ENCODE results near the gene ZNF445.
"Not testable (repeated sequence)": the region's sequence is repeated elsewhere in the genome, so short reads cannot be mapped to it uniquely, and the experiment has no call there.

The ZNF445 gene

DNA sequence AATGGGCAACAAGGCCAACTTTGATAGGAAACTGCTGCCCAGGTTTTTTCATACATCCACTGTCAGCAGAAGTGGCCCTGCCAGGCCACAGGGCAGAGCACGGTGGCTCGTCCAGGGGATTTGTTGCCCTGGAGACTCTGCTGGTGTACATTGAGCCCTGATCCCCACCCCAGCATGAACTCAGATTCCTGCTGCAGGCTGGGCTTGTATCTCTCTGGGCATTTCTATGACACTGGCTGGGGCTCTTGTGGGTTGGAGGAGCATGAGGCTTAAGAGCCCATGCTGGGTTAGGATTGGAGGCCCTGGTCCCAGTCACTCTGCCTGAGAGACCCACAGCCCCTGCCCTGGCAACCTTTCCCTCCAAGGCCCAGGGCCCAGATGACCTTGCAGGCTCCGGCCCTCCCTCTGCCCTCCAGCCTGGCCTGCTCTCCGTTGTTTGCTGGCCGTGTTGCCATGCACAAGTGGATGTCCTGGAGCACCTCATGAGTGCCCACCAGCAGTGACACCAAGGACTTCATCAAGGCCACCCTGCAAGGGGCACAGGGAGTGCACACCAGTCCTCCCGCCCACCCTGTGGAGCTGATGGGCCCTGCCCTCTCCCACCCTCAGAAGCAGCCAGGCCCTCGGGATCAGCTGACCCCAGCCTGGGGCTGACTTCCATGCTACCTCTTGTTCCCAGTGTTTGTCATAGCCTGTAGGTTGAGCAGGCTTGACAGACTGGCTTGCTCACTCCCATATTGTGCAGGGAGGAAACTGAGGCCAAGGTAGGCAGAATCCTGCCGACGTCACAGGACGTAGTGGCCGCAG, 58.2 kb downstream of the ZNF445 start:
- Histone ChIP-seq H2AFZ (ENCODE audit: low read depth, low read length, severe bottlenecking) (no peak overlapping the region), H3K27me3 (ENCODE audit: low read length) (no peaks in the 10 kb centered on the region), H3K4me2 (ENCODE audit: low read depth, low read length, poor library complexity, severe bottlenecking) (no peak overlapping the region), H3K79me2 (ENCODE audit: insufficient read depth, low read length) (no peaks in the 10 kb centered on the region), H3K9me3 (ENCODE audit: insufficient read depth, low read length) (no peaks in the 10 kb centered on the region), H3K9me2 (replicated peaks; ENCODE audit: insufficient read depth, low read length) (no peaks in the 10 kb centered on the region), H3K27ac (ENCODE audit: low read depth, low read length) (no peak overlapping the region), H3K9ac (ENCODE audit: low read length) (no peak overlapping the region), H4K20me1 (ENCODE audit: low read depth, low read length) (no peaks in the 10 kb centered on the region), H3K4me3 (ENCODE audit: insufficient read depth, low read length, poor library complexity, severe bottlenecking) (no peak overlapping the region), H3K36me3 (ENCODE audit: low read length) (no peaks in the 10 kb centered on the region), H3F3A (ENCODE audit: insufficient read depth) (no peaks in the 10 kb centered on the region)
- TF ChIP-seq, protein P1, sequence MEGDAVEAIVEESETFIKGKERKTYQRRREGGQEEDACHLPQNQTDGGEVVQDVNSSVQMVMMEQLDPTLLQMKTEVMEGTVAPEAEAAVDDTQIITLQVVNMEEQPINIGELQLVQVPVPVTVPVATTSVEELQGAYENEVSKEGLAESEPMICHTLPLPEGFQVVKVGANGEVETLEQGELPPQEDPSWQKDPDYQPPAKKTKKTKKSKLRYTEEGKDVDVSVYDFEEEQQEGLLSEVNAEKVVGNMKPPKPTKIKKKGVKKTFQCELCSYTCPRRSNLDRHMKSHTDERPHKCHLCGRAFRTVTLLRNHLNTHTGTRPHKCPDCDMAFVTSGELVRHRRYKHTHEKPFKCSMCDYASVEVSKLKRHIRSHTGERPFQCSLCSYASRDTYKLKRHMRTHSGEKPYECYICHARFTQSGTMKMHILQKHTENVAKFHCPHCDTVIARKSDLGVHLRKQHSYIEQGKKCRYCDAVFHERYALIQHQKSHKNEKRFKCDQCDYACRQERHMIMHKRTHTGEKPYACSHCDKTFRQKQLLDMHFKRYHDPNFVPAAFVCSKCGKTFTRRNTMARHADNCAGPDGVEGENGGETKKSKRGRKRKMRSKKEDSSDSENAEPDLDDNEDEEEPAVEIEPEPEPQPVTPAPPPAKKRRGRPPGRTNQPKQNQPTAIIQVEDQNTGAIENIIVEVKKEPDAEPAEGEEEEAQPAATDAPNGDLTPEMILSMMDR (IDR thresholded peaks at IDR 0.05; ENCODE audit: insufficient read depth, low read length, poor library complexity, severe bottlenecking): no peak
- TF ChIP-seq EZH2phosphoT487 (conservative IDR thresholded peaks at IDR 0.05; ENCODE audit: low read length): no peak

DNA sequence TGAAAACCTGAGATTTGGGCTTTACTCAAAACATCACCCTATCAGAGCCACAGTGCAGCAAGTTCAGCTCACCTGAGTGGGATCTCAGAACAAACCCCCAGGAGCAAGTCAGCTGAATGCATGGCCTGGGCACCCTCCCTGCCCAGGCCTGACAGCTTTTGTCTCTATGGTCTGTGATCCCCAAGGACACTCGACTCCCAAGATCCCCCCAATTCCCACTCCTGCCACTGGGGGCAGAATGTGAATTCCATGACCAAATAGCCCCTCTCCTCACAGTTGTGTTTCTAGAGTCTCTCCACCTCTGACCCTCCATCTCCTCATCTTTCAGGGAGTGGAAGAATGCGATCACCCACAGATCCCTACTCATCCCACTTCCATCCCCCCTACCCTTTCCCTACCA, 58.9 kb downstream of the ZNF445 start:
- Histone ChIP-seq H3K27me3 (ENCODE audit: low read length) (no peaks in the 10 kb centered on the region), H3K79me2 (ENCODE audit: insufficient read depth, low read length) (no peaks in the 10 kb centered on the region), H3F3A (ENCODE audit: insufficient read depth) (no peaks in the 10 kb centered on the region), H2AFZ (ENCODE audit: low read depth, low read length, severe bottlenecking) (no peak overlapping the region), H3K4me3 (ENCODE audit: insufficient read depth, low read length, poor library complexity, severe bottlenecking) (no peak overlapping the region), H3K36me3 (ENCODE audit: low read length) (no peaks in the 10 kb centered on the region), H3K9me3 (ENCODE audit: insufficient read depth, low read length) (no peaks in the 10 kb centered on the region), H3K4me2 (ENCODE audit: low read depth, low read length, poor library complexity, severe bottlenecking) (no peak overlapping the region), H4K20me1 (ENCODE audit: low read depth, low read length) (no peaks in the 10 kb centered on the region), H3K9ac (ENCODE audit: low read length) (no peak overlapping the region), H3K27ac (ENCODE audit: low read depth, low read length) (no peak overlapping the region), H3K9me2 (replicated peaks; ENCODE audit: insufficient read depth, low read length) (no peaks in the 10 kb centered on the region)
- no peak for TF ChIP-seq EZH2phosphoT487 (conservative IDR thresholded peaks at IDR 0.05; ENCODE audit: low read length)
- TF ChIP-seq, protein P1 (IDR thresholded peaks at IDR 0.05; ENCODE audit: insufficient read depth, low read length, poor library complexity, severe bottlenecking): no peak

DNA sequence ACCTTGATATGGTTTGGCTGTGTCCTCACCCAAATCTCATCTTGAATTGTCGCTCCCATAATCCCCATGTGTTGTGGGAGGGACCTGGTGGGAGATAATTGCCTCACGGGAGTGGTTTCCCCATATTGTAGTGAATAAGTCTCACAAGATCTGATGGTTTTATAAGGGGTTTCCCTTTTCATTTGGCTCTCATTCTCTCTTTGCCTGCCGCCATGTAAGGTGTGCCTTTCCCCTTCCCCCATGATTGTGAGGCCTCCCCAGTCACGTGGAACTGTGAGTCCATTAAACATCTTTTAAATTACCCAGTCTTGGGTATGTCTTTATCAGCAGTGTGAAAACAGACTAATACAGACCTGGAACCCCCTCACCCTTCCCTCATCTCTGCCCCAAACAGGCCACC, 59.4 kb downstream of the ZNF445 start:
- H3F3A ChIP-seq (ENCODE audit: insufficient read depth); H2AFZ ChIP-seq (ENCODE audit: low read depth, low read length, severe bottlenecking); H3K9ac ChIP-seq (ENCODE audit: low read length); H3K27ac ChIP-seq (ENCODE audit: low read depth, low read length); H3K9me3 ChIP-seq (ENCODE audit: insufficient read depth, low read length); H3K27me3 ChIP-seq (ENCODE audit: low read length); H3K79me2 ChIP-seq (ENCODE audit: insufficient read depth, low read length); H3K4me2 ChIP-seq (ENCODE audit: low read depth, low read length, poor library complexity, severe bottlenecking); H4K20me1 ChIP-seq (ENCODE audit: low read depth, low read length); H3K4me3 ChIP-seq (ENCODE audit: insufficient read depth, low read length, poor library complexity, severe bottlenecking); H3K36me3 ChIP-seq (ENCODE audit: low read length); H3K9me2 ChIP-seq (replicated peaks; ENCODE audit: insufficient read depth, low read length): not testable (repeated sequence)
